Measurements from ENCODE around the gene ELP6. TPM values are rescaled to one million over a fixed set of nuclear protein-coding genes. Genes with fewer than 3 reads are reported as not detected.
"Not testable (repeated sequence)": the region's sequence is repeated elsewhere in the genome, so short reads cannot be mapped to it uniquely, and the experiment has no call there.

Gene ELP6
- total RNA-seq, 2 donors from 2014 or later, result 17.1 to 24.3 TPM

DNA sequence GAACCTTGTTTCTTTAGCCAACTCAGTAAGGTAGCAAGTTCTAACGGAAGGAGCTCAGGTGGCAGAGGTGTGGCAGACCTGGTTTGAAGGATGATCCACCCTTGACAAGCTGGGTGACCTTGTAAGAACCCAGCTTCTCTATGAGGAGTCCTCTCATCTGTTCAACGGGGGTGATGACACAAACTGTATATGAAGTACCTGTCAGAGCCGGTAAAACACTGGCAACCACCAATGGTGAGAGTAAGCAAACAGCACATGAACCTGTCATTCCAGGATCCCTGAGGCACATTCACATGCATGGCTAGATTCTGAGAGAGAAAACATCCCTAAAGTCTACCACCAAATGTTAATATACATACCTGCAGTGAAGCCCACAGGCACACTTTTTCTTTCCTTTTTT is 40.1 kb downstream of the ELP6 start:
- Mint-ChIP-seq H3K4me1 (peaks cover 33% of the 10 kb centered on the region), H3K27me3 (no peaks in the 10 kb centered on the region), H3K4me3 (peak overlapping the region; percentile 73), H3K36me3 (ENCODE audit: low read depth) (no peaks in the 10 kb centered on the region), H3K27ac (no peak overlapping the region)
- no peaks in the 10 kb centered on the region for H3K9me3 ChIP-seq (ENCODE audit: control insufficient read depth, low read length, poor library complexity, severe bottlenecking)
- DNase-seq, result no peak
- ATAC-seq, result no peak

DNA sequence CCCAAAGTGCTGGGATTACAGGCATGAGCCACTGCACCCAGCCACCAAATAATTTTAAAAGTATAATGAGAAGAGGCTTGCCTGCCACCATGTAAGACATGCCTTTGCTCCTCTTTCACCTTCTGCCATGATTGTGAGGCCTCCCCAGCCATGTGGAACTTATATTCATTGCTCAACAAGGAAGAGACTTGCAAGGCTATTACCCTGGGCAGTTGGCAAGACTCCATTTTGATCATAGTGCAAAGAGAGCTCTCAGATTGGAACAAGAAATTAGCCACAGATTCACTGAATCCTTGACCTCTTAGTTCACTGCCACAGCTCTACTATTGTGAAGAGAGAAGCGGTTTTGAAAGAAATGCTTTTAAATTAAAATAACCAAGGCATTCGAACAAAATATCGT is 43.9 kb downstream of the ELP6 start:
- Mint-ChIP-seq H3K27me3 (no peaks in the 10 kb centered on the region), H3K4me3 (no peak overlapping the region), H3K36me3 (ENCODE audit: low read depth) (peaks cover 5% of the 10 kb centered on the region), H3K27ac (no peak overlapping the region), H3K4me1 (peaks cover 31% of the 10 kb centered on the region)
- H3K9me3 ChIP-seq (ENCODE audit: control insufficient read depth, low read length, poor library complexity, severe bottlenecking), result no peaks in the 10 kb centered on the region
- DNase-seq (no peak), ATAC-seq (no peak)

DNA sequence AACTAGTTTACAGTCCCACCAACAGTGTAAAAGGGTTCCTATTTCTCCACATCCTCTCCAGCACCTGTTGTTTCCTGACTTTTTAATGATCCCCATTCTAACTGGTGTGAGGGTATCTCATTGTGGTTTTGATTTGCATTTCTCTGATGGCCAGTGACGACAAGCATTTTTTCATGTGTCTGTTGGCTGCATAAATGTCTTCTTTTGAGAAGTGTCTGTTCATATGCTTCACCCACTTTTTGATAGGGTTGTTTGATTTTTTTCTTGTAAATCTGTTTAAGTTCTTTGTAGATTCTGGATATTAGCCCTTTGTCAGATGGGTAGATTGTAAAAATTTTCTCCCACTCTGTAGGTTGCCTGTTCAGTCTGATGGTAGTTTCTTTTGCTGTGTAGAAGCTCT is 45.2 kb downstream of the ELP6 start:
- ATAC-seq; H3K36me3 Mint-ChIP-seq (ENCODE audit: low read depth); H3K27ac Mint-ChIP-seq; H3K4me3 Mint-ChIP-seq; DNase-seq; H3K9me3 ChIP-seq (ENCODE audit: control insufficient read depth, low read length, poor library complexity, severe bottlenecking); H3K27me3 Mint-ChIP-seq: not testable (repeated sequence)
- peaks cover 23% of the 10 kb centered on the region for H3K4me1 Mint-ChIP-seq

DNA sequence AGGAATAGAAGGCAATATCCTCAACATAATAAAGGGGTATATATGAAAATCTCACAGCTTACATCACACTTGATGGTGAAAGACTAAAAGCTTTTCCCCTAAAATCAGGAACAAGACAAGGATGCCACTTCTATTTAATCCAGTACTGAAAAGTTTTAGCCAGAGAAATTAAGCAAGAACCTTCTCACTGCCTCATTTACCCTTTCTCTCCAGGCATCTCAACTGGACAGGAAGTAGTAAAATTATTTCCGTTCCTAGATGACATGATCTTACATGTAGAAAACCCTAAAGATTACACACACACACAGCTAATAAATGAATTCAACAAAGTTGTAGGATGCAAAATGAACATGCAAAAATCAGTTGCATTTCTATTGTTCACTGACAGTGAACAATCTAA is 48.9 kb downstream of the ELP6 start:
- Mint-ChIP-seq H3K27ac (no peak overlapping the region), H3K36me3 (ENCODE audit: low read depth) (peaks cover 5% of the 10 kb centered on the region), H3K27me3 (no peaks in the 10 kb centered on the region), H3K4me1 (peaks cover 18% of the 10 kb centered on the region), H3K4me3 (no peak overlapping the region)
- no peaks in the 10 kb centered on the region for H3K9me3 ChIP-seq (ENCODE audit: control insufficient read depth, low read length, poor library complexity, severe bottlenecking)
- DNase-seq (no peak), ATAC-seq (no peak)

DNA sequence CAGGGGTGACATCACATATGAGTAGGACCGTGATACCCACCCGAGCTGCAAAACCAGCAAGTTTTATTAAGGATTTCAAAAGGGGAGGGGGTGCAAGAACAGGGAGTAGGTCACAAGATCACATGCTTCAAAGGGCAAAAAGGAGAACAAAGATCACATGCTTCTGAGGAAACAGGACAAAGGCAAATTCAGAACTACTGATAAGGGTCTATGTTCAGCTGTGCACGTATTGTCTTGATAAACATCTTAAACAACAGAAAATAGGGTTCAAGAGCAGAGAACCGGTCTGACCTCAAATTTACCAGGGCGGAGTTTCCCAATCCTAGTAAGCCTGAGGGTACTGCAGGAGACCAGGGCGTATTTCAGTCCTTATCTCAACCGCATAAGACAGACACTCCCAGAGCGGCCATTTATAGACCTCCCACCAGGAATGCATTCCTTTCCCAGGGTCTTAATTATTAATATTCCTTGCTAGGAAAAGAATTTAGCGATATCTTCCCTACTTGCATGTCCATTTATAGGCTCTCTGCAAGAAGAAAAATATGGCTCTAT is 53.9 kb downstream of the ELP6 start:
- DNase-seq; H3K4me3 Mint-ChIP-seq; H3K27me3 Mint-ChIP-seq; H3K27ac Mint-ChIP-seq; ATAC-seq; H3K9me3 ChIP-seq (ENCODE audit: control insufficient read depth, low read length, poor library complexity, severe bottlenecking); H3K36me3 Mint-ChIP-seq (ENCODE audit: low read depth): not testable (repeated sequence)
- H3K4me1 Mint-ChIP-seq, result peaks cover 19% of the 10 kb centered on the region

DNA sequence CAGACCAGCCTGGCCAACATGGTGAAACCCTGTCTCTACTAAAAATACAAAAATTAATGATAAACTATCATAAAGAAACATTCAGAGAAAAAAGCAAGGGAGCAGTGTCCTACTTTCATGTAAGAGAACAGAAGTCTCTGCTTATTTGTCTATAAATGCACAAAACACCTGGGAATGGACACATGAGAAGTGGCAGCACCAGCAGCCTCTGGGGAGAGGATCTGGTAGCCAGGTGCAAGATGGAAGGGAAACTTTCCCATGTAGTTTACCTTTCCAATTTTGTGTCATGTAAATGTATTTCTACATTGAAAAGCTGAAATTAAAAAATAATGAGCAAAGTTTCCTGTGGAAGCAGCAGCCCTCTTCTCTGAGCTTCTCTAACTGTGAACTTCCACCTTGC is 56.5 kb downstream of the ELP6 start:
- no peaks in the 10 kb centered on the region for H3K9me3 ChIP-seq (ENCODE audit: control insufficient read depth, low read length, poor library complexity, severe bottlenecking)
- DNase-seq (no peak), ATAC-seq (no peak)
- no peaks in the 10 kb centered on the region for H3K27me3 Mint-ChIP-seq
- no peaks in the 10 kb centered on the region for H3K36me3 Mint-ChIP-seq (ENCODE audit: low read depth)
- H3K27ac Mint-ChIP-seq, result peak overlapping the region; percentile 32
- H3K4me3 Mint-ChIP-seq, result no peak overlapping the region
- H3K4me1 Mint-ChIP-seq, result peaks cover 17% of the 10 kb centered on the region

DNA sequence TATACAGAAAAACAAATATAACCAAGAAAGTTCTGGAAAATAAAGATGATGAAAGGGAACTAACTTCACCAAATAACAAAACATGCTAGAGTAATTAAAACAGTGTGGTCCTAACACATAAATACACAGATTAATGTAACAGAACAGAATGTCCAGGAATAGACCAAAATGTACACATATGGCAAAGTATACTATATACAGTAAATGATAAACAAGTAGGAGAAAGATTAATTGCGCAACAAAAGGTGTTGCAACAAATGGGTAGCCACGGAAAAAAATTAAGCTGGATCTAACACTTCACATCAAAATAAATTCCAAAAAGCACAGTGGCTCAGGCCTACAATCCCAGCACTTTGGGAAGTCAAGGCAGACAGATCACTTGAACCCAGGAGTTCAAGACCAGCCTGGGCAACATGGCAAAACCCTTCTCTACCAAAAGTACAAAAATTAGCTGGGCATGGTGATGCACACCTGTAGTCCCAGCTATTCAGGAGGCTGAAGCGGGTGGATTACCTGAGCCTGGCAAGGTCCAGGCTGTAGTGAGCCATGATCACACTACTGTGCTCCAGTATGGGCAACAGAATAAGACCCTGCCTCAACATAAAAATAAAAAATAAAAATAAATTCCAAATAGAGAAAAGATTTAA is 57.6 kb downstream of the ELP6 start:
- no peaks in the 10 kb centered on the region for H3K9me3 ChIP-seq (ENCODE audit: control insufficient read depth, low read length, poor library complexity, severe bottlenecking)
- Mint-ChIP-seq H3K27me3 (no peaks in the 10 kb centered on the region), H3K36me3 (ENCODE audit: low read depth) (peaks cover 2% of the 10 kb centered on the region), H3K4me1 (peaks cover 24% of the 10 kb centered on the region), H3K4me3 (no peak overlapping the region), H3K27ac (no peak overlapping the region)
- ATAC-seq, result no peak
- no peak for DNase-seq

DNA sequence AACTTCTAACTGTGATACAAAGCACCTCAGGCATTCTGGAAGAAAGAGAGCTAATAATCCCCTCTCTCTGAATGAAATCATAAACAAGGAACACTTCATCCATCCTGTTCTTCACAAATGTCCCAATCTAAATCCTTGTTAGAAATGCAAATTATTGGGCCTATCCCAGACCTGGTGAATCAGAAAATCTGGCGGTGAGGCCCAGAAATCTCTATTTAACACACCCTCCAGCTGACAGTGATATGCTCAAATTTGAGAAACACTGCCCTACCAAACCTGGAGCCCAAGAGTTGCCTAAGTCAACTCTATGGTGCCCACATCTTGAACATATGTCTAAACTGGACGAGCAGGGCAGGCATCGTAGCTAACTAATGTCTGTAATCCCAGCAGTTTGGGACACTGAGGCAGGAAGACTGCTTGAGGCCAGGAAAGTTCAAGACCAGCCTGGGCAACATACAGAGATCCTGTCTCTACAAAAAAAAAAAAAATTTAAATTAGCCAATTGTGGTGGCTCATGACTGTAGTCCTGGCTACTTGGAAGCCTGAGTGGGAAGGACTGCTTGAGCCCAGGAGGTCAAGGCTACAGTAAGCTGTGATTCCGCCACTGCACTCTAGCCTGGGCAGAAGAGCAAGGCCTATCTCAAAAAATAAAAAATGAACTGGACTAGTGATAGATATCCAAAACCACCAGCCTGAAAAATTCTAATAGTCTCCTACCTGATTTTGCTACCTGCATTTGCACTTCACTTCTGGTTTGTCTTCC is 60.9 kb downstream of the ELP6 start:
- Mint-ChIP-seq H3K36me3 (ENCODE audit: low read depth) (peaks cover 4% of the 10 kb centered on the region), H3K4me1 (peaks cover 26% of the 10 kb centered on the region), H3K27ac (peak overlapping the region; percentile 82), H3K27me3 (no peaks in the 10 kb centered on the region), H3K4me3 (no peak overlapping the region)
- DNase-seq (no peak), ATAC-seq (no peak)
- no peaks in the 10 kb centered on the region for H3K9me3 ChIP-seq (ENCODE audit: control insufficient read depth, low read length, poor library complexity, severe bottlenecking)

Other genes with a start within 250 kb of the ELP6 start
- gene KIF9, start 230.9 kb downstream of the ELP6 start, total RNA-seq, result 10 to 100 TPM; 15.3 to 24.6 TPM
- gene KLHL18, start 230.8 kb downstream of the ELP6 start, total RNA-seq, result 10 to 100 TPM; 47.0 to 50.8 TPM
- gene PTPN23, start 132.7 kb downstream of the ELP6 start, total RNA-seq, result 10 to 100 TPM; 36.8 to 38.6 TPM
- gene SCAP, start 37.8 kb downstream of the ELP6 start, total RNA-seq, result 10 to 100 TPM; 78.5 to 81.9 TPM
- gene CSPG5, start 65.2 kb upstream of the ELP6 start, total RNA-seq, result under 1 TPM; 0.21 to 0.35 TPM

Data from T-helper 17 cell (primary cell).